NCI-H1417 (cell line): Measurements from ENCODE around the gene LIN54.
"Not testable (repeated sequence)": the region's sequence is repeated elsewhere in the genome, so short reads cannot be mapped to it uniquely, and the experiment has no call there.

ENCODE experiments used
- DNase-seq, 3 experiments: peaks; one replicate each; lab custom pipeline; 2025; lab: John Stamatoyannopoulos, UW

Gene LIN54

GRCh38 chr4:83010522-83011318 lies at the start of gene LIN54:
Gene LIN54, minus strand, starts transcription at chr4:83010823. Its CDS starts 25,979 bp downstream, at chr4:82984844.
- DNase-seq: peak; percentile 49 to 78 (median 68)

DNA sequence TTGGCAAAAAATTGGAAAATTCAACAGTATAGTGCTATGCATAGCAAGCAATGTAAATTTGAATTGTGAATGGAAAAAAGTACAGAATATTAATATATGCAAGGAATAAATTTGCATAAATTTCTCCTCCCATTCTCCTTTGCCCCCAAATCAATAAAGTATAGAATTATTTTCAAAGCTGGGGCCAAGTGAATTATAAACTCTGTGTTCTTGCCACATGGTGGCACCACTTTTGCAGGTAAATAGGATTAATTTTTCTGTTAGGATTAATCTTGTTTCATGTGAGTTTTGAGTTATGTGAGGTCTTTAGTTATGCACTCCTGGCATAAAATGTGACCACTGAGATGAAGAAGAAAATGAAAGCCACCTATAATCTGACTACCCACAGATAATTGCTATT lies 44.3 kb upstream of the LIN54 start:
- DNase-seq: peak in 1 of 3 experiments; percentile 10

DNA sequence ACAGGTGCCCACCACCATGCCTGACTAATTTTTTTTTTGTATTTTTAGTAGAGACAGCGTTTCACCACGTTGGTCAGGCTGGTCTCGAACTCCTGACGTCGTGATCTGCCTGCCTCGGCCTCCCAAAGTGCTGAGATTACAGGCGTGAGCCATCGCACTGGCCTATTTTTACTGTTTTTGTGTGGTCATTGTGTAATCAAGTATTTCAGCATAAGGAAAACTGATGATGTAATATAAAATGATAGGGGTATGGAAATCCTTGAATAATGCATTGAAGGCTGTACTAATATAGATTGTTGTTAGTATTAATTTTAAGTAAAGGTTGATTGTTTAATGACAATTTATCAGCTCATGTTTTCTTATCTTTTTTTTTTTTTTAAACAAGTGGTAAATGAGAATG lies 38.2 kb upstream of the LIN54 start:
- DNase-seq: not testable (repeated sequence)

- DNase-seq: no peak
Measured at GRCh38 chr4:83046693-83047473, 36.3 kb upstream of the LIN54 start.

GRCh38 chr4:83043801-83044407 lies 33.3 kb upstream of the LIN54 start:
- DNase-seq: no peak

GRCh38 chr4:83043157-83043556 lies 32.5 kb upstream of the LIN54 start:
- not testable (repeated sequence) for DNase-seq

- no peak for DNase-seq
Measured at GRCh38 chr4:83040269-83040668, 29.6 kb upstream of the LIN54 start.

DNA sequence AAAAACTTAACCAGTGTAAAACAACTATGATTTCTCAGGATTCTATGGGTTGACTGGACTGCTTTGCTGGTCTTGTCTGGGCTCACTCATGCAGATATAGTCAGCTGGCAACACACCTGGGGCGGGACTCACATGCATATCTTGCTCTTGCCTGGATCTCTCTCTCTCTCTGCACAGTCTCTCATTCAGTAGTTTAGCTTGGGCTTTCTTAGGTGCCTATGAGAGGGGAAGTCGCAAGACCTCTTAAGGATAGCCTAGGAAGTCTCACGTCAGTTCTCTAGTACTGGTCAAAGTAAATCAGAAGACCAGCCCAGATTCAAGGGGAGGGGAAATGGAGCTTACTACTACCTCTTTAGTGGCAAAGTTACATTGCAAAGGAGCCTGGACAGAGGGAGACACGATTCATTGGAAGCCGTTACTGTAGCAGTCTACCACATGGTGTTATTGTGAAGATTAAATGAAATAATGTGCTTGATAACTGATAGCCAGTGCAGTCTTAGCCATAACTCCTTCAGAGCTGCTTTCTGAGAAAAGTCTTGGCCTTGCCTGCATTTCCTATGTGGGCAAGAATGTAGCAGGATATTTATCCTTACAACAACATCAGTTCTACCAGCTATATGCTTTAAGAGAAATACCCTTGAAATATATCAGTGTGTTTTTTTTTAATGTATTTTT lies 26.5 kb upstream of the LIN54 start:
- no peak for DNase-seq

- DNase-seq: peak; percentile 98 to 100 (median 100)
Measured at GRCh38 chr4:83034630-83035494, 24.2 kb upstream of the LIN54 start, which contains the start of gene COPS4. Gene COPS4, plus strand, starts transcription at chr4:83035183. Its CDS starts 42 bp downstream, at chr4:83035225.

DNA sequence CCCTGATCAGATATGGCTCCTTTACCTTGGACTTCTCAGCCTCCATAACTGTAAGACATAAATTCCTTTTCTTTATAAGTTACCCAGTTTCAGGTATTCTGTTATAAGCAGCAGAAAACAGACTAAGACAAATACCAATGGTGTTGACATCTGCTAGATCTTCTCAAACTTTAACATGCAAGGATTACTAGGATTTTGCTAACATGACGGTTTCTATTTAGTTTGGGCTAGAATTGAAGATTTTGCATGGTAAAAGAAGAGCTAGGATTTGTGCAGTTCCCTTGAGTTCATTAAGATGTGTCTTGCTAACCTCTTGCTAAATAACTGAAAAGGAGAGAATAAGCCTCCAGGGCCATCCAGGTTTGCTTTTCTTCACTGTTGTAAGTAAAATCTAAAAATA lies 19.1 kb upstream of the LIN54 start:
- DNase-seq: no peak

DNA sequence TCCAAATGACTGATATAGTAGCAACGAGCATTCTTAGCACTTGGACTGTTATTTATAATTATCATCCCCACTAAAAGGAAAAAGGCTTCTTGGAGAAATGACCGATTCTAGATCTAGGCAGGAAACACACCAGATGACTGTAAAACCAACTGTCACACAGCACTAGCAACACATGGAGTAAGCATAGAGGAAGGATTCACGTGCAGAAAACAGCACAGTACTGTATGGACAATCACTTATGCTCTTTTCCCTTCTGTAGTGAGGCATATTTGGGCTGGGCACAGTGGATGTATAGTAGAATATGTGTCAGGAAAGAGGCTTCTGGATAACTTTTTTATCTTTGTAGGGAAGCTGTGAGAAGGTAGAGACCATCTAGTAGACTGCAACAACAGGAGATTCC lies 18.4 kb upstream of the LIN54 start:
- no peak for DNase-seq

DNA sequence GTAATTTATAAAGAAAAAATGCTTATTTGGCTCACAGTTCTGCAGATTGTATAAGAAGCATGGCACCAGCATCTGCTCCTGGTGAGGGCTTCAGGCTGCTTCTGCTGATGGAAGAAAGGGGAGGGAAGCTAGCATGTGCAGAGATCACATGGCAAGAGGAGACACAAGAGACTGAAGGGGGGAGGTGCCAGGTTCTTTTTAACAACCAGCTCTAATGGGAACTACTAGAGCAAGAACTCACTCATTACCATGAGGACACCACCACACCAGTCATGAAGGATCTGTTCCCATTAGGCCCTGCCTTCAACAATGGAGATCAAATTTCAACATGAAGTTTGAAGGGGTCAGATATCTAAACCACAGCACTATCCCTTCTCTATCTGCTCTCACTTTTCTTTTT lies 14.9 kb upstream of the LIN54 start:
- DNase-seq: peak in 1 of 3 experiments; percentile 17

GRCh38 chr4:83024233-83024632 lies 13.6 kb upstream of the LIN54 start:
- DNase-seq: no peak

DNA sequence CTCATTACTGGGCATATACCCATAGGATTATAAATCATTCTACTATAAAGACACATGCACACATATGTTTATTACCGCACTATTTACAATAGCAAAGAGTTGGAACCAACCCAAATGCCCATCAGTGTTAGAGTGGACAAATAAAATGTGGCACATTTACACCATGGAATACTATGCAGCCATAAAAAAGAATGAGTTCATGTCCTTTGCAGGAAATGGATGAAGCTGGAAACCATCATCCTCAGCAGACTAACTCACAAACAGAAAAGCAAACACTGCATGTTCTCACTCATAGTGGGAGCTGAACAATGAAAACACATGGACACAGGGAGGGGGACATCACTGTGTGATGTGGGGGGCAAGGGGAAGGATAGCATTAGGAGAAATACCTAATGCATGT lies 13.0 kb upstream of the LIN54 start:
- DNase-seq: not testable (repeated sequence)

GRCh38 chr4:83022724-83023450 lies 12.3 kb upstream of the LIN54 start:
- DNase-seq: no peak

- DNase-seq: no peak
Measured at GRCh38 chr4:83019794-83020494, 9.3 kb upstream of the LIN54 start.

- DNase-seq: peak in 1 of 3 experiments; percentile 46
Measured at GRCh38 chr4:83013902-83014301, 3.3 kb upstream of the LIN54 start.

- peak in 1 of 3 experiments; percentile 86 for DNase-seq
Measured at GRCh38 chr4:83013420-83013867, 2.8 kb upstream of the LIN54 start.

- peak; percentile 98 to 99 (median 99) for DNase-seq
Measured at GRCh38 chr4:83012687-83013419, 2.2 kb upstream of the LIN54 start.
